Nephron (organoid): Measurements from ENCODE around the gene DOK7.

Experiments
- H3K27ac Mint-ChIP-seq, 3 experiments: 2 replicates each; pipeline ENCODE4 v1.8.0; 2020; ENCODE audit warnings: mixed read lengths in 3 of 3, mild to moderate bottlenecking in 2 of 3, moderate library complexity in 1 of 3
- H3K27me3 Mint-ChIP-seq: 2 replicates; pipeline ENCODE4 v1.8.0; 2021; ENCODE audit warnings: low read depth, mild to moderate bottlenecking, moderate library complexity, mixed read lengths
- H3K36me3 Mint-ChIP-seq: 2 replicates; pipeline ENCODE4 v1.8.0; 2020; ENCODE audit warnings: low read depth, mixed read lengths
- H3K4me1 Mint-ChIP-seq: 2 replicates; pipeline ENCODE4 v1.8.0; 2020; ENCODE audit warnings: mixed read lengths
- H3K4me3 Mint-ChIP-seq, 3 experiments: 2 replicates each; pipeline ENCODE4 v1.8.0; 2020; ENCODE audit warnings: mild to moderate bottlenecking in 3 of 3, mixed read lengths in 3 of 3, moderate library complexity in 2 of 3
- H3K9me3 Mint-ChIP-seq: 2 replicates; pipeline ENCODE4 v1.8.0; 2020; ENCODE audit warnings: mixed read lengths
- TF ChIP-seq, protein P1 (sequence below), 3 experiments: fragments of 200-600 bp; sonication (generic); IDR thresholded peaks; one replicate each; pipeline ENCODE4 v1.5.0; 2021; ENCODE audit warnings: antibody characterized with exemption in 3 of 3; ENCODE audit not compliant: unreplicated experiment in 3 of 3

Gene DOK7

DNA sequence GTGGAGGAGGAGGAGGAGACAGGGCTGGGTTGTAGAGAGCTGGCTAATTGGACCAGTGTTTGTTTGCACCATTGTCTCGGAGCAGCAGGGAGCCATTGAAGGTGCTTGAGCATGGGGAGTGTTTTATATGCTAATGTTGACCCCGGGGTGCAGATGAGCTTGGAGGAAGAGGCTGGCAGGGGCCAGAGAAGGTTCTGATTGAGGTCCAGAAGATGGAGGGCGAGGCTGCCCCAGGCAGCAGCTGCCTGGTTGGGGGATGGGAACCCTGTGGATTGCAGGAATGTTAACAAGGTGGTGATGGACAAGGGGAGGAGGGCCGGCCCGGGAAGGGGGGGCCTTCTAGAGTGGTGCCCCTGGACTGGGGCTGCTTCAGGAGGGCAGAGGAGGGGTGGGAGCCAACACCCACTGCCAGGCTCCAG is 18.0 kb downstream of the DOK7 start:
- TF ChIP-seq, protein P1, sequence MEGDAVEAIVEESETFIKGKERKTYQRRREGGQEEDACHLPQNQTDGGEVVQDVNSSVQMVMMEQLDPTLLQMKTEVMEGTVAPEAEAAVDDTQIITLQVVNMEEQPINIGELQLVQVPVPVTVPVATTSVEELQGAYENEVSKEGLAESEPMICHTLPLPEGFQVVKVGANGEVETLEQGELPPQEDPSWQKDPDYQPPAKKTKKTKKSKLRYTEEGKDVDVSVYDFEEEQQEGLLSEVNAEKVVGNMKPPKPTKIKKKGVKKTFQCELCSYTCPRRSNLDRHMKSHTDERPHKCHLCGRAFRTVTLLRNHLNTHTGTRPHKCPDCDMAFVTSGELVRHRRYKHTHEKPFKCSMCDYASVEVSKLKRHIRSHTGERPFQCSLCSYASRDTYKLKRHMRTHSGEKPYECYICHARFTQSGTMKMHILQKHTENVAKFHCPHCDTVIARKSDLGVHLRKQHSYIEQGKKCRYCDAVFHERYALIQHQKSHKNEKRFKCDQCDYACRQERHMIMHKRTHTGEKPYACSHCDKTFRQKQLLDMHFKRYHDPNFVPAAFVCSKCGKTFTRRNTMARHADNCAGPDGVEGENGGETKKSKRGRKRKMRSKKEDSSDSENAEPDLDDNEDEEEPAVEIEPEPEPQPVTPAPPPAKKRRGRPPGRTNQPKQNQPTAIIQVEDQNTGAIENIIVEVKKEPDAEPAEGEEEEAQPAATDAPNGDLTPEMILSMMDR (IDR thresholded peaks at IDR 0.05; ENCODE audit: unreplicated experiment in 3 of 3) = no peak
- Mint-ChIP-seq H3K36me3 (no peaks in the 10 kb centered on the region), H3K4me3 (no peak overlapping the region), H3K4me1 (peaks cover 22% of the 10 kb centered on the region), H3K9me3 (no peaks in the 10 kb centered on the region), H3K27me3 (peaks cover 3% of the 10 kb centered on the region), H3K27ac (no peak overlapping the region)

GRCh38 chr4:3481783-3482393 is 18.8 kb downstream of the DOK7 start:
- TF ChIP-seq, protein P1 (IDR thresholded peaks at IDR 0.05; ENCODE audit: unreplicated experiment in 3 of 3) = no peak
- Mint-ChIP-seq H3K4me1 (peaks cover 22% of the 10 kb centered on the region), H3K9me3 (no peaks in the 10 kb centered on the region), H3K27me3 (peaks cover 3% of the 10 kb centered on the region), H3K4me3 (no peak overlapping the region), H3K36me3 (no peaks in the 10 kb centered on the region), H3K27ac (no peak overlapping the region)

DNA sequence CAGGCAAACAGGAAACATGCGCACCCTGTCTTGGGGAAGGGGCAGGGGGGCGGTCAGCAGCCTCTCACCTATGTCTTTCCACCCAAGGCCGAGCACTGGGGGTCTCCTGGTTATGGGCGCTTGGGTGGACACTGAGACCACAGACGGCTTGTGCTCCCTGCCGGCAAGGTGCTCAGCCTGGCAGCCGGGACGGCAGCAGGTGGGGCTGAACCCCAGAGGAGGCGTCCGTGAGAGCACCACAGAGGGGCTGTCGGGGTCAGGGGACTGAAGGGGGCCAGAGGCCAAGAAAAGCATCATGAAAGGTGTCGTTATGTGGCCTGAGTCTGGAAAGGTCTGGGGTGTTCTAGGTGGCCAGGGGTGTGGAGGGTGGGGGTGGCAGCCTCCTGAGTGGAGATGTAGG is 19.6 kb downstream of the DOK7 start:
- Mint-ChIP-seq H3K36me3 (no peaks in the 10 kb centered on the region), H3K4me3 (no peak overlapping the region), H3K27me3 (peaks cover 9% of the 10 kb centered on the region), H3K9me3 (no peaks in the 10 kb centered on the region), H3K27ac (no peak overlapping the region), H3K4me1 (peaks cover 22% of the 10 kb centered on the region)
- TF ChIP-seq, protein P1 (IDR thresholded peaks at IDR 0.05; ENCODE audit: unreplicated experiment in 3 of 3) = no peak

- TF ChIP-seq, protein P1 (IDR thresholded peaks at IDR 0.05; ENCODE audit: unreplicated experiment in 3 of 3) = no peak
- no peak overlapping the region for H3K27ac Mint-ChIP-seq
- H3K9me3 Mint-ChIP-seq = no peaks in the 10 kb centered on the region
- peaks cover 22% of the 10 kb centered on the region for H3K4me1 Mint-ChIP-seq
- no peaks in the 10 kb centered on the region for H3K36me3 Mint-ChIP-seq
- H3K27me3 Mint-ChIP-seq = peaks cover 11% of the 10 kb centered on the region
- H3K4me3 Mint-ChIP-seq = peak overlapping the region in 1 of 3 experiments; percentile 8
Measured at GRCh38 chr4:3483471-3483921, 20.4 kb downstream of the DOK7 start.

DNA sequence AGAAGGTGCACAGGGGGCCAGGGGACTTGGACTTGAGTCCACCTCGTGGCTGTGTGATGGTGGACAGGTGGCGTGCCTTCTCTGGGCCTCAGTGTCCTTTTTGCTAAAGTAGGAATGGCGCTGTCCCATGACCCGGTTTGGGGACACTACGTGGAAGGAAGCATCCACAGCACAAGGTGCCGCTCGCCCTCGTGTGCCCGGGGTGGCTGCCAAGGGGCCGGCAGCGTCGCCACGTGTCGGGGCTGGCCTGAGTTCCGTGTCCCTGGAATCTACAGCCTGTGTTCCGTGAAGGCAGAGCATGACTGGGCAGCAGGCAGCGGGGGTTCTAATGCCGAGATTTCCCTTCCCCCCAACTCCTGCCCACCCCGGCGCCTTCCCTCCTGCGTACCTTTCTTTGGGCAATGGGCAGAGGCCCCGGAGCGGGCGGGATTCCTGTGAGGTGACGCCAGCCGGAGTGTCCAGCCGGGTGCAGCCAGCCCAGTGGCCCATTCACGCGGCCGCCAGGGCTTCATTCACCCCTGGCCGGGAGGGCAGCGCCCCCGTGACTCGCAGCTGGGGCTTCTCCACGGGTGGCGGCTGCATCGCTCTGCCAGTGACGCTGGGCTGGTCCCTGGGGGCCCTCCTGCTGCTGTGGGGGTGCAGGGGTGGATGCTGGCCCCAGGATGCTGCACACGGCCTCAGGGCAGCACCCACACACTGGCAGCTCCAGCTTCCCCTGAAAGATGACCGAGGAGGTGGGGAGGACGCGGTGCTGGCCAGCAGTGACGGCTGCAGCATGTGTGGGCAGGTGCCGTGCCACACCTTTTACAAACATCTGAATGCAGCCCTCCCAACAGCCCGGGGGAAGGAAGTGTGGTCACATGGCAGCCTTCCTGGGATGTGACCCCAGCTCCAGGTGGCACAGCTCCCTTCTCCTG is 21.2 kb downstream of the DOK7 start:
- TF ChIP-seq, protein P1 (IDR thresholded peaks at IDR 0.05; ENCODE audit: unreplicated experiment in 3 of 3) = no peak
- H3K36me3 Mint-ChIP-seq = no peaks in the 10 kb centered on the region
- no peaks in the 10 kb centered on the region for H3K9me3 Mint-ChIP-seq
- no peak overlapping the region for H3K4me3 Mint-ChIP-seq
- H3K27ac Mint-ChIP-seq = no peak overlapping the region
- peaks cover 22% of the 10 kb centered on the region for H3K4me1 Mint-ChIP-seq
- H3K27me3 Mint-ChIP-seq = peaks cover 17% of the 10 kb centered on the region
